ES-I3 (cell line): ENCODE results near the gene SVBP.
"Not testable (repeated sequence)": the region's sequence is repeated elsewhere in the genome, so short reads cannot be mapped to it uniquely, and the experiment has no call there.

ENCODE experiments used
- H3K36me3 ChIP-seq: 2 replicates; pipeline ENCODE4 v1.6.1; 2013; ENCODE audit warnings: mild to moderate bottlenecking, low read length, control low read depth, moderate library complexity; ENCODE audit not compliant: insufficient read depth
- H3K4me1 ChIP-seq: 2 replicates; pipeline ENCODE4 v1.6.1; 2013; ENCODE audit warnings: mild to moderate bottlenecking, control low read depth, low read length; ENCODE audit not compliant: insufficient read depth
- H3K9ac ChIP-seq: 2 replicates; pipeline ENCODE4 v1.6.1; 2013; ENCODE audit warnings: low read depth, mild to moderate bottlenecking, low read length, moderate library complexity
- H3K9me3 ChIP-seq: 2 replicates; pipeline ENCODE4 v1.6.1; 2013; ENCODE audit warnings: mild to moderate bottlenecking, low read length, moderate library complexity; ENCODE audit not compliant: control insufficient read depth, insufficient read depth

The SVBP gene, protein sequence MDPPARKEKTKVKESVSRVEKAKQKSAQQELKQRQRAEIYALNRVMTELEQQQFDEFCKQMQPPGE

DNA sequence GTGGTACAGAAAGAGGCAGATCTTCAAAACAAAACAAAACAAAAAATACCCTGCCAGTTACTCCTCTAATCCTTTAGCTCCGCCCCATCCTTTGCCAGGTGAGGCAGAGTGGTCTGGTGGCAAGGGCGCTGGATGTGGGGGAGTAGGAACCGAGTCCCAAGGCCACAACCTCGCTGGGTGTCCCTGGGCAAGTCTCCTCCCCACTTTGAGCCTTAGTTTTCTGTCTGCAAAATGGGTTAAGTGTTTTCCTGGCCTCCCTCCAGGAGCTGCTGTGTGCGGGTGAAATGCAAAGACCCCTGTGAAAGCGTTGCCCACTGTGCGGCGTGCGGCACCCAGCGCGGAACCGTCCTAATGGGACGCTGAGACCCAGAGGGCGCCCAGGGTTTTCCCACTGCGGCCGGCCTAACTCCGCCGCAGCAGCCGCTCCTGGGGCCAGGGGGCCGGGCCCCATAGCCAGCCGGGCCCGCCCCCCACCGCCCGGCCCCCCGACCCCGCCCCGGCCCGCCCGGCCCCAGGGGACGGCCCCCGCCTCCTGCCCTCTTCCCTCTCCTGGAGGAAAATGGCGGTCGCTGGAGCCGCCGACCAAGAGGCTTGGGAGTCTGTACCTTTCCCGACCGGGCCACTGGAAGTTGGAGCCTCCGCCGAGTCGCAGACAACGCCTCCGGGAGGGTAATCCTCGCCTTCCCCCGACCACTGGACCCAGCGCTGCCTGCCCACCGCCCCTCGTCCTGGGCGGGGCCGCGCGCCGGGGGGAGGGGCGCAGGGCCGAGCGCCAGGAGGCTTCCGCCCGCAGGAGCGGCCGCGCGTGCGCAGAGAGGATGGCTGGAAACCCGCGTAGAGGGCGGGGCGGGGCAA, at the start of gene SVBP, which contains the start of gene ERMAP:
SVBP (minus strand) TSS at position 813 of the 855 bp plus-strand sequence. CDS start 853 bp downstream, outside the sequence.
ERMAP (plus strand) TSS at position 538 of the 855 bp plus-strand sequence. CDS start 13,327 bp downstream, outside the sequence.
- Histone ChIP-seq H3K9ac (peak within 1 kb of the TSS; percentile 91), H3K36me3 (0 out of 2 replicates have a peak, but pooled peaks cover 5% of the 10 kb centered on the region), H3K9me3 (no peaks in the 10 kb centered on the region), H3K4me1 (peaks cover 16% of the 10 kb centered on the region)

DNA sequence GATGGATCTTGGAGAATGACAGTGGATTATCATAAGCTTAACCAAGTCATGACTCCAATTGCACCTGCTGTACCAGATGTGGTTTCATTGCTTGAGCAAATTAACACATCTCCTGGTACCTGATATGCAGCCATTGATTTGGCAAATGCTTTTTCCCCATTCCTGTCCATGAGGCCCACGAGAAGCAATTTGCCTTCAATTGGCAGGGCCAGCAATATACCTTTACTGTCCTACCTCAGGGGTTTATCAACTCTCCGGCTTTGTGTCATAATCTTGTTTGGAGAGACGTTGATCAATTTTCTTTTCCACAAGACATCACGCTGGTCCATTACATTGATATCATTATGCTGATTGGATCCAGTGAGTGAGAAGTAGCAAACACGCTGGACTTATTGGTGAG, 49.4 kb upstream of the SVBP start:
- Histone ChIP-seq H3K9me3 (no peaks in the 10 kb centered on the region), H3K9ac (no peak overlapping the region), H3K4me1 (no peaks in the 10 kb centered on the region)

DNA sequence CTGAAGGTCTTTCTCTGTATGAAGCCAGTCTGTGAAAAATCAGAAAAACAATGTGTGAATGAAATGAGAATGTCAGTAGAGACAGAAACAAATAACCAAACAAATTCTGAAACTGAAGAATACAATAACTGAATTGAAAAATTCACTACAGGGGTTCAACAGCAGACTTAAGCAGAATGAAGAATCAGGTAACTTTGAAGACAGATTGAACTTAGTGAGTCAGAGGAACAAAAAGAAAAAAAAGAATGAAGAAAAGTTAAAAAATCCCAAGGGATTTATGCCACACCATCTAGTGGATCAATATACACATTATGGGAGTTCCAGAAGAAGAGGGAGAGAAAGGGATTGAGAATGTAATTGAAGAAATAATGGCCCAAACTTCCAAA, 43.8 kb upstream of the SVBP start:
- H3K4me1 ChIP-seq: no peaks in the 10 kb centered on the region
- H3K36me3 ChIP-seq: no peaks in the 10 kb centered on the region
- H3K9ac ChIP-seq: no peak overlapping the region
- no peaks in the 10 kb centered on the region for H3K9me3 ChIP-seq

More for the DNA sequence above, 49.4 kb upstream of the SVBP start:
- H3K36me3 ChIP-seq: no peaks in the 10 kb centered on the region

DNA sequence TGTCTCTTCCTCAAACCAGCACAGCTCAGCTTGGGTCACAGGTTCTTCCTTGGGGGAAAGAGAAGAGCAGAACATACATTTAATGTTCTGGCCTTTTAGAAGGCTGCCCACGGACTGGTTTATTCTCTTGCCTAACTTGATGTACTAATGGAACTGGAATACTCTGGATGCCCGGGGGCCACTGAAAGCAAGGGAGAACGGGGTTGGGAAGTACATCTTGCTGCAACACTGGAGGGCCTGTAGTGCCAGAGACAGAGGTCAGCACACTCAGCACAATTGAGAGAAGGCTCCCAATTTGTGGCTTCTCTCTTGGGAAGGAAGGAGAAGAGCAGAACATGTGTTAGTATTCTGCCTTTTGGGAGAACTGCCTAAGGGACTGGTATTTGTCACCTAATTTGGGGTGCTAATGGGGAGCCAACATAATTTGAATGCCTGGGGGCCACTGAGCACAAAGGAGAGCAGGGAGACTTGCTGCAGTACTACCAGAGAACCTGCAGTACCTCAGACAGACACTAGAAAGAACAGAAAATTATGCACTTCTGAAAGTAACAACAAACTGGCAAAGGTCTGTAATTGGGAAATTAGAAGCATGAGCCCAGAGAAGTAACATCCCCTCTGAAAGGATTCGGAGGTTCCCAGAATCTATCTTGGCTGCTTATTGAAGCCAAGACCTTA, 43.3 kb upstream of the SVBP start:
- Histone ChIP-seq H3K36me3 (no peaks in the 10 kb centered on the region), H3K9ac (no peak overlapping the region), H3K9me3 (no peaks in the 10 kb centered on the region), H3K4me1 (no peaks in the 10 kb centered on the region)

DNA sequence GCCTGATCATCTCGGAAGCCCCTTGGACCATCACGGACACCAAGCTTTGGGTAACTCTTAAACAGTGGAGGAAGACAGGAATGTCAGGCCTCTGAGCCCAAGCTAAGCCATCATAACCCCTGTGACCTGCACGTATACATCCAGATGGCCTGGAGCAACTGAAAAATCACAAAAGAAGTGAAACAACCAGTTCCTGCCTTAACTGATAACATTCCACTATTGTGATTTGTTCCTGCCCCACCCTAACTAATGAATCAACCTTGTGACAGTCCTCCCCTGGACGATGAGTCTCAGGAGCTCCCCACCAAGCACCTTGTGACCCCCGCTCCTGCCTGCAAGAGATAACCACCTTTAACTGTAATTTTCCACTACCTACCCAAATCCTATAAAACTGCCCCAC, 42.2 kb upstream of the SVBP start:
- not testable (repeated sequence) for H3K9ac ChIP-seq, H3K4me1 ChIP-seq, H3K36me3 ChIP-seq, H3K9me3 ChIP-seq

DNA sequence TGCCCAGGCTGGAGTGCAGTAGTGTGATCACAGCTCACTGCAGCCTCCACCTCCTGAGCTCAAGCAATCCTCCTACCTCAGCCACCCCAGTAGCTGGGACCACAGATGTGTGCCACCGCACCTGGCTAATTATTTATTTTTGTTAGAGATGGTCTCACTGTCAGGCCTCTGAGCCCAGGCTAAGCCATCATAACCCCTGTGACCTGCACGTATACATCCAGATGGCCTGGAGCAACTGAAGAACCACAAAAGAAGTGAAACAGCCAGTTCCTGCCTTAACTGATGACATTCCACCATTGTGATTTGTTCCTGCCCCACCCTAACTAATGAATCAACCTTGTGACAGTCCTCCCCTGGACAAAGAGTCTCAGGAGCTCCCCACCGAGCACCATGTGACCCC, 39.4 kb upstream of the SVBP start:
- H3K9me3 ChIP-seq, H3K9ac ChIP-seq, H3K4me1 ChIP-seq, H3K36me3 ChIP-seq: not testable (repeated sequence)

DNA sequence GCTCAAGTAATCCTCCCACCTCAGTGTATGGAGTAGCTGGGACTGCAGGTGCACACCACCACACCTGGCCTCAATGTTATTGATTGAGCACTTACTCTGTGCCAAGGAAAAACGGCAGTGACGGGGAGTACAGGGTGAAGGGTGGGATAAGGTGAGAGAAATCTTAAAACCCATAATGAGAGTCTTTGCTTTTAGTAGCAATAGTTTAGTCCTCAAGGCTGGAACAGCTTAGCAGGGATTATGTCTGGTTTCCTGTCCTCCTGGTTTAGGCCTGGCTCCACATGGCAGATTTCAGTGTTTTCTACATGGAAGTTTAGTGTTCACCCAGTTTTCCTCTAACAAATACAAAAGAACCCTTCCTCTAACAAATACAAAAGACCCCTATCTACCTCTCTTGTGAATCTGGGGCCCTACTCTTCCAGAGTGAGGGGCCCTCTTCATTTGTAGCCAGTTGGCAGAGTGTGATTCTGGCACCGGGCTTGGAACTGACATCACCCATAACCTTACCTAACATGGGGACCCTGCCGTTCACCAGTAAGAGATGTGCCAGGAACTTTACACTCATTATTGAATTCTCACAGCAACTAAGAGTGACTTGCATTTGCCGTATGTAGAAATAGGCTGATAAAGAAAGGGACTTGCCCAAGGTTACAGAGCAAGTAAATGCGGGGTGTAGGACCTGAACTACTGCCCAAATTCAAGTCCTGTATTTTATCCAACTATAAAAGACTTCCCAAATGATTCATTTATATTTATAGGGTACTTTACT, 36.1 kb upstream of the SVBP start:
- H3K9me3 ChIP-seq: no peaks in the 10 kb centered on the region
- 0 out of 2 replicates have a peak, but pooled peaks cover 1% of the 10 kb centered on the region for H3K4me1 ChIP-seq
- peaks cover 7% of the 10 kb centered on the region for H3K36me3 ChIP-seq
- no peak overlapping the region for H3K9ac ChIP-seq

DNA sequence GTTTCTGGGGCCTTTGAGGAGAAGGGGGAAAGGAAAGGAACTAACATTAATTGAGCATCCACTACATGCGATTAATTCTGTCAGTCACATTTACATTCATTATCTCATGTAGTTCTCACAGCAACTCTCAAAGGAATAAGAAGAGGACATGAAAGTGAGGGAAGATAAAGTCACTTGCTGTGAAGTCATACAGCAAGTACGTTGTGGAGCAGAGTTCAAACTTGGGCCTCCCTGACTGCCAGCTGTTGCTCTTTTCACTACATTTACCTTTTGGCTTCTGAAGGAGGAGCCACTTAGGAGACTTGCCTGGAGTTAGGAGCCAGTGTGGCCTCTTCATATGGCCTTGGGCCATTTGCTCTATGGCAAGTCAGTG, 35.4 kb upstream of the SVBP start:
- peaks cover 7% of the 10 kb centered on the region for H3K36me3 ChIP-seq
- H3K9me3 ChIP-seq: no peaks in the 10 kb centered on the region
- H3K9ac ChIP-seq: no peak overlapping the region
- H3K4me1 ChIP-seq: peaks cover 7% of the 10 kb centered on the region

DNA sequence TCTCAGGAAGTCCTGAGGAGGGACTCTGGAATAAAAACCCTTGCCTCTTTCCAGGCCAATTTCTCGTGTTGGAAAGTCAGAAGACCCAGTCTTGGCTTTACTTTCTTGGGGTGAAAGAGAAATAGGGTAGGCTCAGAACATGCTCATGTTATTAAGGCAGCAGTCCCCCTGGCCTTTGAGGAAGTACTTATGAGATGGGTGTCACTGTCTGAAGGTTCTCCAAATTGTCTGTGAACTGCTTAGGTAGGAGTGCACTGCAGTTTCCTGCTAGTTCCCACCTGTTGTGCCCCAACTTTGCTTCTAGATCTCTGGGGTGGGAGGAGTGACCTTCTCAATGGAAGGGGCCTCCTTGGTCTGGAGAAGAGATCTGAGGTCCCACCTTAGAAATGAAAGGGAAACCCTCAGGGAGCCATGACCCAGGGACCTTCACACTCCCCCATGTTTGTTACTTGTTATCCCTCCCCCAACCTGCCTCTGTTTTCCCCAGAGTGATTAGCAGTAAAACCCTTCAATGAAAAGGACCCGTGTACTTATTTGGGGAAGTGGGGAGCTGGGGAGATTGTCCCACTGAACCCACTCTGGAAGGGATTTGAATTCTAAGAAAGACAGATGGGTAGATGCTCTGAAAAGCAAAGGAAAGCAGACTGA, 34.9 kb upstream of the SVBP start:
- Histone ChIP-seq H3K4me1 (peaks cover 11% of the 10 kb centered on the region), H3K9me3 (no peaks in the 10 kb centered on the region)

DNA sequence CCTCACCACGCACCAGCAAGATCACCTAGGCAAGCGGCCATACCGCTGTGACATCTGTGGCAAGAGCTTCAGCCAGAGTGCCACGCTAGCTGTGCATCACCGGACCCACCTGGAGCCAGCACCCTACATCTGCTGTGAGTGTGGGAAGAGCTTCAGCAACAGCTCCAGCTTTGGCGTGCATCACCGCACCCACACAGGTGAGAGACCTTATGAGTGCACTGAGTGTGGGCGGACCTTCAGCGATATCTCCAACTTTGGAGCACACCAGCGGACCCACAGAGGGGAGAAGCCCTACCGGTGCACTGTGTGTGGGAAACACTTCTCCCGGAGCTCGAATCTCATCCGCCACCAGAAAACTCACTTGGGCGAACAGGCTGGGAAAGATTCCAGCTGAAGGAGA, 34.2 kb upstream of the SVBP start:
- Histone ChIP-seq H3K36me3 (peaks cover 7% of the 10 kb centered on the region), H3K9ac (no peak overlapping the region), H3K9me3 (no peaks in the 10 kb centered on the region), H3K4me1 (peaks cover 11% of the 10 kb centered on the region)

More for the DNA sequence above, 34.9 kb upstream of the SVBP start:
- Histone ChIP-seq H3K9ac (no peak overlapping the region), H3K36me3 (peaks cover 7% of the 10 kb centered on the region)

DNA sequence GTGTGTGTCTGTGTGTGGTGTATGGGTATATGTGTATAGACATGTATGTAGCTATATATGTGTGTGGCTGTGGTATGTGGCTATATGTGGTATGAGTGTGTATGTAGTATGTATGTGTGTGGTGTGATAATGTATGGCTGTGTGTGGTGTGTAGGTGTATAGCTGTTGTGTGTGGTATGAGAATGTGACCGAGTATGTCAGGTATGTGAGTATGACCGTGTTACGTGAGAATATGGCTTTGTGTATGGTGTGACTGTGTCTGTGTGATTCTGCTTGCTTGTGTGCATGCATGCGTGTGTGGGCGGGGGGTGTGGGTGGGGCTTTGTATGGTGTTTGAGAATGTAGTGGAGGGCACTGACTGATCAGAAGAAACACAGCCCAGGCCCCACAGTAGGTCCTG, 32.7 kb upstream of the SVBP start:
- Histone ChIP-seq H3K4me1 (peaks cover 11% of the 10 kb centered on the region), H3K36me3 (peaks cover 7% of the 10 kb centered on the region), H3K9ac (no peak overlapping the region), H3K9me3 (no peaks in the 10 kb centered on the region)

DNA sequence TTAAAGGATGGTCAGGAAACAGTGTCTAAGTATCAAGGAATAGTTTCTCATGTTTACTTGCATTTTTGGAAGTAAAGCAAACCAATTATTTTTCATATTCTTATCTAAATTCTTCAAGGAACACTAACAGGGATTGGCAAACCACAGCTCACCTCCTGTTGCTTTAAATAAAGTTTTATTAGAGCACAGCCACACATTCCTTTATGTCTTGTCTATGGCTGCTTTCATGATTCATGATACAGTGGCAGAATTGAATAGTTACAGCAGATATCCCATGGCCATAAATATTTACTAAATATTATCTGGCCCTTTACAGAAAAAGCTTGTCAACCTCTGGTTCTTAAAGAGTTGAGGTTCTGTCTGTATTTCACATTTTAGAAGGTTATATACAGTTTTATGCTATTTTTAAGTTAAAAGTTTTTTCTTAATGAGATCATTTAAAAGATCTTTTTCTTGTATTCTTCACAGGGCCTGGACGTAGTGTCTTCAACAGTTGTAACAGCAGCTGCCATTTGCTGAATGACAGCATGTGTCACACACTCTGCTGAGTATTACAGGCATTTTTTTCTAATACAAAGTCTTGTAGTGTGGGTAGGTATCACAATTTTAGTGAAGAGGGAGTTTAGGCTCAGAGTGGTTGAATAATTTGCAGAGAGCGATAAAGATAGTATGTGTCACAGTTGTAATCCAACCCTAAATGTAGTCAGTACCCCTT, 31.8 kb upstream of the SVBP start:
- no peak overlapping the region for H3K9ac ChIP-seq
- peaks cover 7% of the 10 kb centered on the region for H3K36me3 ChIP-seq
- H3K4me1 ChIP-seq: peaks cover 14% of the 10 kb centered on the region
- no peaks in the 10 kb centered on the region for H3K9me3 ChIP-seq

DNA sequence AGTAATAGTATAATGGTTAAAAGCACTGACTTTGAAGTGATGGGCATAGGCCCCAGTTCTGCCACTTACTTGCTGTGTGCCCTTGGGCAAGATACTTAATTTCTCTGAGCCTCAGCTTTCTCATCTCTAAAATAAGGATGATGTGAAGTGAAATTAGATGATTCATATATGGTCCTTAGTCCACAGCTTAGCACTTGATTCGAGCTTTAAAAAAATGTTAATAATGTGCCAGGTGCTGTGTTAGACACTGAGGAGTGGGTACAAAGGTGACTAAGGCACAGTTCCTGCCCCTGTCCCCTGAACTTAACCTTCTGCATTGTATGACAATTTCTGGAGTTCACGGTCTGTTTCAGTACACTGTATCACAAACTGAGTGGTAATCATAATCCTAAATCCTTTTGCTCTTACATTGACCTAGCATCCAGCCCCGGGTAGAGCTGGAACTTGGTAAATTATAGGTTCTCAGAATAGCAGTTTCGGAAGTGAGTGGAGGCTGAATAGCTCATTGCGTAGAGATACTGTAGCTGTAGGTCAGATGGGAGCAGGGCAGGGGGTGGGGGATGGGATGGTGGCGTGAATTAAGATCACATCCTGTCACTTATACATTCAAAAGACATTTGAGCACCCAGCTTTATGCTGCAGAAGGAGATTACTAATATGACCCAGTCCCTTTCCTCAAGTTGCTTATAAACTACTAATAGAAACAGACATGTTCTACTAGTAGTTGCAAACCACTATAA, 30.7 kb upstream of the SVBP start:
- Histone ChIP-seq H3K9ac (peak overlapping the region; percentile 71; the same call in 1 of the 2 replicates), H3K9me3 (no peaks in the 10 kb centered on the region), H3K4me1 (peaks cover 14% of the 10 kb centered on the region), H3K36me3 (peaks cover 7% of the 10 kb centered on the region)
